WTC11 (cell line): ENCODE data around the gene PSMF1. TPM values are rescaled to one million over a fixed set of nuclear protein-coding genes. Genes with fewer than 3 reads are reported as not detected.

ENCODE experiments used
- ATAC-seq: fragments of 200-7000 bp; cut with Tn5 transposase; 2 replicates; pipeline ENCODE4 v1.10.0; 2021; ENCODE audit warnings: mild to moderate bottlenecking, moderate library complexity
- CTCF ChIA-PET: fragments of 300-600 bp; sonication (Branson Sonifier 250); formaldehyde crosslinking; loops from one replicate; lab custom pipeline; 2021; ENCODE audit warnings: antibody characterized with exemption; lab: Charles Lee
- POLR2A ChIA-PET: fragments of 350-600 bp; sonication (Branson Sonifier 250); formaldehyde crosslinking; loops from one replicate; lab custom pipeline; 2021; ENCODE audit warnings: antibody characterized with exemption; lab: Charles Lee
- DNase-seq: peaks from one replicate; pipeline ENCODE4 v3.0.0; 2021; ENCODE audit warnings: low spot score
- H3K27ac Mint-ChIP-seq: 2 replicates; pipeline ENCODE4 v1.8.0; 2021; ENCODE audit warnings: mixed read lengths
- H3K27me3 Mint-ChIP-seq: 2 replicates; pipeline ENCODE4 v1.8.0; 2021; ENCODE audit warnings: low read depth, mild to moderate bottlenecking, moderate library complexity, mixed read lengths
- H3K36me3 Mint-ChIP-seq: 2 replicates; pipeline ENCODE4 v1.8.0; 2021; ENCODE audit warnings: mixed read lengths
- H3K4me1 Mint-ChIP-seq: 2 replicates; pipeline ENCODE4 v1.8.0; 2022; ENCODE audit warnings: mixed read lengths
- H3K4me3 Mint-ChIP-seq: 2 replicates; pipeline ENCODE4 v1.8.0; 2021; ENCODE audit warnings: mild to moderate bottlenecking, moderate library complexity, mixed read lengths
- H3K9me3 Mint-ChIP-seq: 2 replicates; pipeline ENCODE4 v1.8.0; 2021; ENCODE audit warnings: mixed read lengths
- CREM ChIP-seq: sonication (generic); formaldehyde crosslinking; IDR thresholded peaks from 2 replicates; pipeline ENCODE4 v1.8.1; 2022; ENCODE audit warnings: mild to moderate bottlenecking, missing genetic modification reagents, moderate library complexity
- FOXK1 ChIP-seq: sonication (generic); formaldehyde crosslinking; IDR thresholded peaks from 2 replicates; pipeline ENCODE4 v1.8.0; 2022; ENCODE audit warnings: mild to moderate bottlenecking, moderate library complexity, missing genetic modification reagents
- GTF2I ChIP-seq: fragments of 250-450 bp; sonication (Bioruptor Pico); conservative IDR thresholded peaks from 2 replicates; pipeline ENCODE4 v1.4.0; 2021; ENCODE audit warnings: mild to moderate bottlenecking
- JAZF1 ChIP-seq: fragments of 250-450 bp; sonication (Bioruptor Pico); IDR thresholded peaks from 2 replicates; pipeline ENCODE4 v1.9.0; 2021; ENCODE audit warnings: moderate library complexity, mild to moderate bottlenecking, inconsistent platforms
- JUN ChIP-seq: sonication (generic); formaldehyde crosslinking; IDR thresholded peaks from 2 replicates; pipeline ENCODE4 v1.8.0; 2023; ENCODE audit warnings: mild to moderate bottlenecking, missing genetic modification reagents
- MYBL2 ChIP-seq: sonication (generic); formaldehyde crosslinking; IDR thresholded peaks from 2 replicates; pipeline ENCODE4 v1.8.1; 2023; ENCODE audit warnings: mild to moderate bottlenecking, moderate library complexity, missing genetic modification reagents
- NFE2L1 ChIP-seq: sonication (generic); formaldehyde crosslinking; IDR thresholded peaks from 2 replicates; pipeline ENCODE4 v1.8.1; 2023; ENCODE audit warnings: missing genetic modification reagents
- NFYB ChIP-seq: sonication (generic); formaldehyde crosslinking; conservative IDR thresholded peaks from 2 replicates; pipeline ENCODE4 v1.8.0; 2022; ENCODE audit warnings: low read depth, missing genetic modification reagents
- SOX15 ChIP-seq: fragments of 250-450 bp; sonication (Bioruptor Pico); IDR thresholded peaks from 2 replicates; pipeline ENCODE4 v1.9.0; 2021; ENCODE audit warnings: mild to moderate bottlenecking
- ZNF121 ChIP-seq: sonication (generic); formaldehyde crosslinking; IDR thresholded peaks from 2 replicates; pipeline ENCODE4 v1.8.0; 2023; ENCODE audit warnings: missing genetic modification reagents
- ZNF232 ChIP-seq: sonication (generic); formaldehyde crosslinking; IDR thresholded peaks from 2 replicates; pipeline ENCODE4 v1.8.0; 2022; ENCODE audit warnings: mild to moderate bottlenecking, missing genetic modification reagents
- ZNF416 ChIP-seq: fragments of 250-450 bp; sonication (Bioruptor Pico); IDR thresholded peaks from 2 replicates; pipeline ENCODE4 v1.9.0; 2021; ENCODE audit warnings: mild to moderate bottlenecking, inconsistent platforms
- total RNA-seq: library from RNA; stranded (reverse); gene quantifications from 3 replicates; pipeline ENCODE4 v1.2.3, GENCODE V29; 2021
- TF ChIP-seq, protein P1 (sequence below): sonication (generic); formaldehyde crosslinking; IDR thresholded peaks from 2 replicates; pipeline ENCODE4 v1.8.0; 2022; ENCODE audit warnings: missing genetic modification reagents
- TF ChIP-seq, protein P2 (sequence below): sonication (generic); formaldehyde crosslinking; conservative IDR thresholded peaks from 2 replicates; pipeline ENCODE4 v1.8.1; 2023; ENCODE audit warnings: mild to moderate bottlenecking, low read depth, missing genetic modification reagents, moderate library complexity
- TF ChIP-seq, protein P3 (sequence below): fragments of 250-450 bp; sonication (Bioruptor Pico); IDR thresholded peaks from 2 replicates; pipeline ENCODE4 v2.1.2; 2022; ENCODE audit warnings: mild to moderate bottlenecking, moderate library complexity
- TF ChIP-seq, protein P4 (sequence below): sonication (generic); formaldehyde crosslinking; IDR thresholded peaks from 2 replicates; pipeline ENCODE4 v1.8.0; 2022; ENCODE audit warnings: mild to moderate bottlenecking, missing genetic modification reagents
- TF ChIP-seq, protein P5 (sequence below): fragments of 250-450 bp; sonication (Bioruptor Pico); IDR thresholded peaks from 2 replicates; pipeline ENCODE4 v1.9.0; 2021; ENCODE audit warnings: mild to moderate bottlenecking
- TF ChIP-seq, protein P6 (sequence below): fragments of 250-450 bp; sonication (Bioruptor Pico); IDR thresholded peaks from 2 replicates; pipeline ENCODE4 v1.9.0; 2021; ENCODE audit warnings: moderate library complexity, mild to moderate bottlenecking, inconsistent platforms, borderline replicate concordance

Gene PSMF1
- total RNA-seq, 1 experiment from 2014 or later: 113 TPM

DNA sequence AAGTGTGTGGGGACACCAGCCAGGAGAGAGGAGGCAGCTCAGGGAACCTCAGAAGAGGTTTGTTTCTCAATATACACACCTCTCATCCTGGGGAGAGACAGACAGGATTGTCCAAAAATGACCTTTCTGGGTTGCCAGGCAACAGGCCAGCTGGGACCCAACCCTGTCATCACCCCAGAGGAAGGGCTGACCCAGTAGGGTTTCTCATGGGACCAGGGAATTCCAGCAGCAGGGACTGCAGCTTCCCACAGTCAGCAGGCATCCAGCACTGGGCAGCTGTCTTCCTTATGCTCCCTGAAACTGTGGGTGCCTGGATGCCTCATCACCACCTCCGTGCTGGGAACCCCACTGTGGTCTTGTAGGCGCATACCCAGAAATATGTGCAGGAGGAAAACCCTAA, 86.2 kb downstream of the PSMF1 start:
- CTCF ChIA-PET: interaction anchor here (1.3 kb wide), 1 partner anchor 19 kb away, joined by 3 read pairs; no protein-coding TSS in a partner anchor
- H3K4me1 Mint-ChIP-seq: no peaks in the 10 kb centered on the region
- no peak for ATAC-seq
- TF ChIP-seq, protein P1, sequence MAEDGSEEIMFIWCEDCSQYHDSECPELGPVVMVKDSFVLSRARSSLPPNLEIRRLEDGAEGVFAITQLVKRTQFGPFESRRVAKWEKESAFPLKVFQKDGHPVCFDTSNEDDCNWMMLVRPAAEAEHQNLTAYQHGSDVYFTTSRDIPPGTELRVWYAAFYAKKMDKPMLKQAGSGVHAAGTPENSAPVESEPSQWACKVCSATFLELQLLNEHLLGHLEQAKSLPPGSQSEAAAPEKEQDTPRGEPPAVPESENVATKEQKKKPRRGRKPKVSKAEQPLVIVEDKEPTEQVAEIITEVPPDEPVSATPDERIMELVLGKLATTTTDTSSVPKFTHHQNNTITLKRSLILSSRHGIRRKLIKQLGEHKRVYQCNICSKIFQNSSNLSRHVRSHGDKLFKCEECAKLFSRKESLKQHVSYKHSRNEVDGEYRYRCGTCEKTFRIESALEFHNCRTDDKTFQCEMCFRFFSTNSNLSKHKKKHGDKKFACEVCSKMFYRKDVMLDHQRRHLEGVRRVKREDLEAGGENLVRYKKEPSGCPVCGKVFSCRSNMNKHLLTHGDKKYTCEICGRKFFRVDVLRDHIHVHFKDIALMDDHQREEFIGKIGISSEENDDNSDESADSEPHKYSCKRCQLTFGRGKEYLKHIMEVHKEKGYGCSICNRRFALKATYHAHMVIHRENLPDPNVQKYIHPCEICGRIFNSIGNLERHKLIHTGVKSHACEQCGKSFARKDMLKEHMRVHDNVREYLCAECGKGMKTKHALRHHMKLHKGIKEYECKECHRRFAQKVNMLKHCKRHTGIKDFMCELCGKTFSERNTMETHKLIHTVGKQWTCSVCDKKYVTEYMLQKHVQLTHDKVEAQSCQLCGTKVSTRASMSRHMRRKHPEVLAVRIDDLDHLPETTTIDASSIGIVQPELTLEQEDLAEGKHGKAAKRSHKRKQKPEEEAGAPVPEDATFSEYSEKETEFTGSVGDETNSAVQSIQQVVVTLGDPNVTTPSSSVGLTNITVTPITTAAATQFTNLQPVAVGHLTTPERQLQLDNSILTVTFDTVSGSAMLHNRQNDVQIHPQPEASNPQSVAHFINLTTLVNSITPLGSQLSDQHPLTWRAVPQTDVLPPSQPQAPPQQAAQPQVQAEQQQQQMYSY (CRISPR knock-in tag): no peak
- TF ChIP-seq, protein P2, sequence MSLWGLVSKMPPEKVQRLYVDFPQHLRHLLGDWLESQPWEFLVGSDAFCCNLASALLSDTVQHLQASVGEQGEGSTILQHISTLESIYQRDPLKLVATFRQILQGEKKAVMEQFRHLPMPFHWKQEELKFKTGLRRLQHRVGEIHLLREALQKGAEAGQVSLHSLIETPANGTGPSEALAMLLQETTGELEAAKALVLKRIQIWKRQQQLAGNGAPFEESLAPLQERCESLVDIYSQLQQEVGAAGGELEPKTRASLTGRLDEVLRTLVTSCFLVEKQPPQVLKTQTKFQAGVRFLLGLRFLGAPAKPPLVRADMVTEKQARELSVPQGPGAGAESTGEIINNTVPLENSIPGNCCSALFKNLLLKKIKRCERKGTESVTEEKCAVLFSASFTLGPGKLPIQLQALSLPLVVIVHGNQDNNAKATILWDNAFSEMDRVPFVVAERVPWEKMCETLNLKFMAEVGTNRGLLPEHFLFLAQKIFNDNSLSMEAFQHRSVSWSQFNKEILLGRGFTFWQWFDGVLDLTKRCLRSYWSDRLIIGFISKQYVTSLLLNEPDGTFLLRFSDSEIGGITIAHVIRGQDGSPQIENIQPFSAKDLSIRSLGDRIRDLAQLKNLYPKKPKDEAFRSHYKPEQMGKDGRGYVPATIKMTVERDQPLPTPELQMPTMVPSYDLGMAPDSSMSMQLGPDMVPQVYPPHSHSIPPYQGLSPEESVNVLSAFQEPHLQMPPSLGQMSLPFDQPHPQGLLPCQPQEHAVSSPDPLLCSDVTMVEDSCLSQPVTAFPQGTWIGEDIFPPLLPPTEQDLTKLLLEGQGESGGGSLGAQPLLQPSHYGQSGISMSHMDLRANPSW (CRISPR knock-in tag): no peak
- no peak for TF ChIP-seq NFE2L1 (CRISPR knock-in tag)
- TF ChIP-seq FOXK1 (CRISPR knock-in tag): no peak
- TF ChIP-seq MYBL2 (CRISPR knock-in tag): no peak
- TF ChIP-seq, protein P3, sequence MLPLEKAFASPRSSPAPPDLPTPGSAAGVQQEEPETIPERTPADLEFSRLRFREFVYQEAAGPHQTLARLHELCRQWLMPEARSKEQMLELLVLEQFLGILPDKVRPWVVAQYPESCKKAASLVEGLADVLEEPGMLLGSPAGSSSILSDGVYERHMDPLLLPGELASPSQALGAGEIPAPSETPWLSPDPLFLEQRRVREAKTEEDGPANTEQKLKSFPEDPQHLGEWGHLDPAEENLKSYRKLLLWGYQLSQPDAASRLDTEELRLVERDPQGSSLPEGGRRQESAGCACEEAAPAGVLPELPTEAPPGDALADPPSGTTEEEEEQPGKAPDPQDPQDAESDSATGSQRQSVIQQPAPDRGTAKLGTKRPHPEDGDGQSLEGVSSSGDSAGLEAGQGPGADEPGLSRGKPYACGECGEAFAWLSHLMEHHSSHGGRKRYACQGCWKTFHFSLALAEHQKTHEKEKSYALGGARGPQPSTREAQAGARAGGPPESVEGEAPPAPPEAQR (CRISPR knock-in tag): no peak
- TF ChIP-seq, protein P4, sequence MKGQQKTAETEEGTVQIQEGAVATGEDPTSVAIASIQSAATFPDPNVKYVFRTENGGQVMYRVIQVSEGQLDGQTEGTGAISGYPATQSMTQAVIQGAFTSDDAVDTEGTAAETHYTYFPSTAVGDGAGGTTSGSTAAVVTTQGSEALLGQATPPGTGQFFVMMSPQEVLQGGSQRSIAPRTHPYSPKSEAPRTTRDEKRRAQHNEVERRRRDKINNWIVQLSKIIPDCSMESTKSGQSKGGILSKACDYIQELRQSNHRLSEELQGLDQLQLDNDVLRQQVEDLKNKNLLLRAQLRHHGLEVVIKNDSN: no peak
- no peak for TF ChIP-seq ZNF232
- TF ChIP-seq, protein P5, sequence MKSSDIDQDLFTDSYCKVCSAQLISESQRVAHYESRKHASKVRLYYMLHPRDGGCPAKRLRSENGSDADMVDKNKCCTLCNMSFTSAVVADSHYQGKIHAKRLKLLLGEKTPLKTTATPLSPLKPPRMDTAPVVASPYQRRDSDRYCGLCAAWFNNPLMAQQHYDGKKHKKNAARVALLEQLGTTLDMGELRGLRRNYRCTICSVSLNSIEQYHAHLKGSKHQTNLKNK (CRISPR knock-in tag): no peak
- TF ChIP-seq GTF2I: no peak
- no peak for TF ChIP-seq JUN (CRISPR knock-in tag)
- TF ChIP-seq SOX15 (CRISPR knock-in tag): no peak
- TF ChIP-seq JAZF1 (CRISPR knock-in tag): no peak
- no peak for TF ChIP-seq CREM (CRISPR knock-in tag)
- TF ChIP-seq, protein P6, sequence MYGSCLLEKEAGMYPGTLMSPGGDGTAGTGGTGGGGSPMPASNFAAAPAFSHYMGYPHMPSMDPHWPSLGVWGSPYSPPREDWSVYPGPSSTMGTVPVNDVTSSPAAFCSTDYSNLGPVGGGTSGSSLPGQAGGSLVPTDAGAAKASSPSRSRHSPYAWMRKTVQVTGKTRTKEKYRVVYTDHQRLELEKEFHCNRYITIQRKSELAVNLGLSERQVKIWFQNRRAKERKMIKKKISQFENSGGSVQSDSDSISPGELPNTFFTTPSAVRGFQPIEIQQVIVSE (CRISPR knock-in tag): no peak
- TF ChIP-seq NFYB (CRISPR knock-in tag): no peak
- TF ChIP-seq, all 79 proteins: peak for 0
- no peak for DNase-seq
- H3K36me3 Mint-ChIP-seq: no peaks in the 10 kb centered on the region
- H3K4me3 Mint-ChIP-seq: no peak overlapping the region
- no peak overlapping the region for H3K27ac Mint-ChIP-seq
- H3K9me3 Mint-ChIP-seq: no peaks in the 10 kb centered on the region
- POLR2A ChIA-PET: no interaction called here
- H3K27me3 Mint-ChIP-seq: no peaks in the 10 kb centered on the region; the same call in 1 of the 2 replicates

DNA sequence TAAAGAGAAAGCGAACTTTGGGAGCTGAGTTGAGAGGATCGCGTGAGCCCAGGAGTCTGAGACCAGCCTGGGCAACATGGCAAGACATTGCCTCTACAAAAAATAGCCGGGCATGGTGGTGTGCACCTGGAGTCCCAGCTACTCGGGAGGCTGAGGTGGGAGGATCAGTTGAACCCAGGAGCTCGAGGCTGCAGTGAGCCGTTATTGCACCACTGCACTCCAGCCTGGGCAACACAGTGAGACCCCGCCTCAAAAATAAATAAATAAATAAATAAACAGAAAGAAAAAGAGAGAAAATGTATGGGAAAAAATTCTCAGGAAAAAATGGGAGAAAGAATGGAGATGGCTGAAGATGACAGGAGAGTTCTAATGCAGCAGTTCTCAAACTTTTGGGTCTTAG, 87.4 kb downstream of the PSMF1 start:
- H3K4me3 Mint-ChIP-seq: no peak overlapping the region
- no peaks in the 10 kb centered on the region for H3K4me1 Mint-ChIP-seq
- no peak for ATAC-seq
- ChIA-PET POLR2A (no interaction called here), CTCF (no interaction called here)
- H3K36me3 Mint-ChIP-seq: no peaks in the 10 kb centered on the region
- no peak overlapping the region for H3K27ac Mint-ChIP-seq
- TF ChIP-seq ZNF121 (CRISPR knock-in tag) (peak; percentile 73; the same call in 1 of the 2 replicates), ZNF416 (CRISPR knock-in tag) (no peak)
- TF ChIP-seq, all 79 proteins: peak for 1
- DNase-seq: no peak
- no peaks in the 10 kb centered on the region for H3K9me3 Mint-ChIP-seq
- H3K27me3 Mint-ChIP-seq: peaks cover 3% of the 10 kb centered on the region
